Endothelial cell of hepatic sinusoid (primary cell): ENCODE results near the gene ADAM8.

ENCODE experiments used
- in situ Hi-C: cut with HindIII; loops from 2 replicates; pipeline ENCODE4 v1.10.0; 2017; ENCODE audit warnings: low sequenced_read_pairs

The ADAM8 gene

DNA sequence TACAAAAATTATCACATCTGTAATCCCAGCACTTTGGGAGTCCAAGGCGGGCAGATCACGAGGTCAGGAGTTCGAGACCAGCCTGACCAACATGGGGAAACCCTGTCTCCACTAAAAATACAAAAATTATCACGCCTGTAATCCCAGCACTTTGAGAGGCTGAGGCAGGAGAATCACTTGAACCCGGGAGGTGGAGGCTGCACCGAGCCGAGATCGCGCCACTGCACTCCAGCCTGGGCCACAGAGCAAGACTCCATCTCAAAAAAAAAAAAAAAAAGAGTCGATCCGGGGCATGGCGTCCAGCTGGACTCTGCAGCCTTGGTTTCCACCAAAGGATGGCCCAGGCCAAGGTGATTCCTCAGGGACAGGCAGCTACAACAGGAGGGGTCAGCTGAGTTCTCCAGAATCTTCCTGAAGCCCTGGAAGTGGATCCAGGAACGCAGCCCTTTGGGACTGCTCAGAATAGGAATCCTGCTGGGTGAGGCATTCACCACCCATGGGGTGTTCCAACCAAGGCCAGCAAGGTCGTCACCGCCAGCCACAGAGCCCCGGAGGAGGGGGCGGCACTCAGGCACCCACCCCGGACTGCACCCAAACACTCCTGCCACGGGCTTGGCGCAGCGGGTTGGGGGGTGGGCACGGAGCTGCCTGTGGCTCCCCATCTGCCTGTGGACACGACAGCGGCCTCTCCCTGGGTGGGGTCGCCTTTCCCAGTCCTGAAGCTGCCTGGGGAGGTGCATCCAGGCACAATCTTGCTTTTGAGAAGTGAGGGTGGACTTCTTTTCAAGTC, 58.7 kb downstream of the ADAM8 start:
- in situ Hi-C loops = no loop called here

DNA sequence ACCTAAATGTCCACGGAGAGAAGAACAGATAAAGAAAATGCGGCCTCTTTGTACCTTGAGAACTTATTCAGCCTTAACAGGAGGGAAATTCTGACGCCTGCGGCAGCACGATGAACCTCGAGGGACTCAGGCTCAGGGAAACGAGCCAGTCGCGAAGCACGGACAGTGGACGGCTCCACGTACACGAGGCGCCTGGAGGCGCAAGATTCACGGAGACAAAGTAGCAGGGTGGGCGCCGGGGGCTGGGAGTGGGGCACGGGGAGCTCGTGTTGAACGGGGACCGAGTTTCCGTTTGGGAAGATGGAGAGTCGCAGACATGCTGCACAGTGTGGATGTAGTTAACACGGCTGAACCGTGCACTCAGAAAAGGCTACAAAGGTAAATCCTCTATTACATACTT, 59.9 kb downstream of the ADAM8 start:
- in situ Hi-C loops = no loop called here

DNA sequence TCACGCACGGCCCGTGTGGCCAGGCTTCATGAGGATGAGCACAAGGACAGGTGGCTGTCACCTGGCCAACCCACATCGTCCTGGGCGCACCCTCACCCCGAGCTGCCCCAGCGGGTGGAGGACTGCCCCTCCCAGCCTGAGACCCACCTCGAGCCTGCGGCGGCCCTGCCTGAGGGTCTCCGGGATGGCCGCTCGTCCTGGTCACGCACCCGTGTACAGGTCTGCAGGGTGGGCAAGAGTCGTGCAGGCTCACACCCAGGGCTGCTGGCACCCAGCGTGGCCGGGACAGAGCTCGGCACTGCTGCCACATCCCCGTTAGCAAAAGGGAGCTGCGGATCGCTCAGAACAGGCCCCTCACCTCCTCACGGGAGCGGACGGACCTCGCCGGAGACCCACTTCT, 61.1 kb downstream of the ADAM8 start:
- in situ Hi-C loops = no loop called here

DNA sequence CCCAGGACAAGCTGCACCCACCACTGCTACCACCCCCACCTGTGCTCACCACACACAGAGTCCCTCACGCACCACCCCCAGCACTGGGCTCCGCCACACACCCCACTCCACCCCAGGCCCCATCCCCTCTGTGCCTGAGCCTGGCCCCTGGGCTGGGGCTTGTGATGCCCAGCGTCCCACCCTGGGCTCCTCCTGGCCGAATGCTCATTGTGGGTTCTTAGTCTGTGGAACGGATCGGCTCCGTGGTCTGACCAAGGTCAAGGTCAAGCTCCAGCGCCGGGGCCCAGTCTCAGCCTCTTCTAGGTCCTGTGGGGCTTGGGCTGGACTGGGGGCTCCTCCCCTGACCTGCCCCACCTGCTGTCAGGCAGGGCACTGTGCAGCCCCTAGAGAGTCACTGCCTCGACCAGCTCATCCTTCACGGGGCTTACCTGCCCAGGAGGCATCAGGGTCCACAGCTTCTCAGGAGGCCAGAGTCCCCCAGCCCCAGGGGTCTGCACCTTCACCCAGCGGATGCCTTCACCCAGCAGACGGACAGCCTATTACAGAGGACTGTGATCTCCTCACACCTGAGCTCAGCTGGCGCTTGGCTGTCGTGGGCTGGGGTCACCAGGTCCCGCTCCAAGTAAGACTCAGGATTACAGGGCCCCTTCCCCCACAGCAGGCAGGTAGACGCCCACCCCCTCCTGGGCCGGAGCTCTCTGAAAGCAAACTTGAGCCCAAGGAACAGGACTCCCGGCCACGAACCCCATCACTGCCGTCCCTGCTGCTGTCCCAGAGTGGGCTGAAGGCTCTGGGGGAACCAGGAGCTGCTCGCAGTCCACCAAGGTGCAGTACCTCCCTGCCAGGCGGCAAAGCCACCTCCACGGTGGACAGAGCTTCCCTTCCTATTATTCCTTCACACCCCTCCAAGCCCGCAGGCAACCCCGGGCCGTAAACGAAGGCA, 61.9 kb downstream of the ADAM8 start:
- in situ Hi-C loops = no loop called here

DNA sequence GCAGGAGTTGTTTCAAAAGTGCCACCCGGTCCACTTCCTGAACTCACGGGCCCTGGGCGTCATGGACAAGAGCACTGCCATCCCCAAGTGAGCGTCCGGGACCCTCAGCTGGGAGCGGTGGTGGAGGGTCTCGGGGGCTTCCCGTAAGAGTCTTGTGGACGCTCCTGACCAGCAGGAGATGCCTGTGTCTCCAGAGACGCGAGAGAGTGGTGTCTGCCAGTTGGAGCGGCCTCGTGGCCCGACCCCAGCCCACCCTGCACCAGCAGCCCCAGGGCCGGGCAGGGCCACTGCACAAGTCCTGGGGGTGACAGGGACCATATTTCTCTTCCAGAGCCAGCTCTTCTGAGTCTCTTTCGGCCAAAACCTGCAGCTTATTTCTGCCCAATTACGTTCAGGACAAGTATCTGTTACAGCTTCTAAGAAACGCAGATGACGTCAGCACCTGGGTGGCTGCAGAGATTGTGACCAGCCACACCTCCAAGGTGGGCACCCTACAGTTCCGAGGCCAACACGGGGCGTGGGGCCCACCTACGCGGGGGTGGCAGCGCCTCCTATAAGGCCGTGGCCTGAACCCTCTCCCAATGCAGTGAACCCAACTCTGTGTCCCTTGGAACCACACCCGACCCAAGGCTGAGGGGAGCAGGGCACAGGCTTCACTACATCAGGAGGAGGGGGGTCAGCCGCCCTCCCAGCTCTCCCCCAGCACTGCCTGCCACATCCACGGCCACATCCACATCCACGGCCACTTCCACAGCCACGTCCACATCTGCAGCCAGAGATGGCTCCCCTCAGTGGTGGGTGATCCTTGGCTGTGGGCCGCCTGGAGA, 62.8 kb downstream of the ADAM8 start:
- in situ Hi-C loops = no loop called here

GRCh38 chr10:133212853-133213494, 63.7 kb downstream of the ADAM8 start:
- in situ Hi-C loops = no loop called here
